Colonic mucosa (tissue), 4 donors: ENCODE results near the gene FAM98C. TPM values are rescaled to one million over a fixed set of nuclear protein-coding genes. Genes with fewer than 3 reads are reported as not detected.
"Not testable (repeated sequence)": the region's sequence is repeated elsewhere in the genome, so short reads cannot be mapped to it uniquely, and the experiment has no call there.

Experiments used
- DNase-seq: peaks from one replicate; pipeline ENCODE4 v3.0.0-alpha.2; 2020
- H3K27ac ChIP-seq: fragments of 200-600 bp; one replicate; pipeline ENCODE4 v1.8.0; 2021
- H3K27me3 ChIP-seq: fragments of 200-600 bp; one replicate; pipeline ENCODE4 v1.8.0; 2021
- H3K36me3 ChIP-seq: fragments of 200-600 bp; one replicate; pipeline ENCODE4 v1.8.0; 2021
- H3K4me1 ChIP-seq: fragments of 200-600 bp; one replicate; pipeline ENCODE4 v1.8.0; 2021; ENCODE audit warnings: mild to moderate bottlenecking
- H3K4me3 ChIP-seq: fragments of 200-600 bp; one replicate; pipeline ENCODE4 v1.8.0; 2021
- H3K9ac ChIP-seq, 2 donors: one replicate each; pipeline ENCODE4 v1.7.0; 2013; ENCODE audit warnings: control low read depth in 2 of 2, low read depth in 2 of 2, low read length in 2 of 2
- H3K9me3 ChIP-seq: fragments of 200-600 bp; one replicate; pipeline ENCODE4 v1.8.0; 2021
- CTCF ChIP-seq: fragments of 200-600 bp; IDR thresholded peaks from one replicate; pipeline ENCODE4 v1.8.0; 2022; ENCODE audit warnings: antibody characterized with exemption, mild to moderate bottlenecking
- intact Hi-C: fragments of 100-400 bp; cut with DNase I; formaldehyde crosslinking; loops from one replicate; pipeline ENCODE4 v1.14.1; 2022
- total RNA-seq, 2 donors: library from RNA; stranded (reverse); fragmentation: NEBNext Ultra II Directional in 1 of 2; extraction: Animal tissue kit (Norgen Biotek cat#: 25700) in 1 of 2; gene quantifications; one replicate each; pipeline ENCODE4 v1.2.1, GENCODE V29; 2021
- donor health status: healthy.
- donor health status: DM: no; HTN: no; CAD: no.
- donor health status: DM: no; HTN: no; CAD: no.

Gene FAM98C
- total RNA-seq, 2 donors from 2014 or later: 31.4 to 35.4 TPM

- Histone ChIP-seq H3K27ac (no peak overlapping the region), H3K4me3 (no peak overlapping the region), H3K9me3 (no peaks in the 10 kb centered on the region), H3K4me1 (no peaks in the 10 kb centered on the region), H3K27me3 (no peaks in the 10 kb centered on the region), H3K9ac (no peak overlapping the region), H3K36me3 (no peaks in the 10 kb centered on the region)
- intact Hi-C loops: no loop called here
- no peak for DNase-seq
- TF ChIP-seq CTCF: no peak
Measured at GRCh38 chr19:38422438-38422837, 19.5 kb downstream of the FAM98C start.

GRCh38 chr19:38424272-38424671 lies 21.4 kb downstream of the FAM98C start:
- H3K9me3 ChIP-seq: no peaks in the 10 kb centered on the region
- H3K4me1 ChIP-seq: no peaks in the 10 kb centered on the region
- H3K4me3 ChIP-seq: no peak overlapping the region
- no peaks in the 10 kb centered on the region for H3K36me3 ChIP-seq
- TF ChIP-seq CTCF: no peak
- no peak overlapping the region for H3K9ac ChIP-seq
- no peak overlapping the region for H3K27ac ChIP-seq
- no peaks in the 10 kb centered on the region for H3K27me3 ChIP-seq
- intact Hi-C loops: no loop called here
- DNase-seq: no peak

- TF ChIP-seq CTCF: no peak
- Histone ChIP-seq H3K36me3 (no peaks in the 10 kb centered on the region), H3K27me3 (no peaks in the 10 kb centered on the region), H3K9me3 (no peaks in the 10 kb centered on the region), H3K4me3 (peak overlapping the region; percentile 5), H3K9ac (peak overlapping the region in 1 of 2 donors; percentile 35), H3K27ac (no peak overlapping the region), H3K4me1 (no peaks in the 10 kb centered on the region)
- intact Hi-C loops: no loop called here
- no peak for DNase-seq
Measured at GRCh38 chr19:38425222-38425809, 22.4 kb downstream of the FAM98C start.

GRCh38 chr19:38425810-38426466 lies 23.0 kb downstream of the FAM98C start, which contains the start of gene RASGRP4:
RASGRP4 (minus strand) TSS chr19:38426219; CDS start chr19:38426091, 128 bp downstream.
- DNase-seq: peak; percentile 32
- H3K4me3 ChIP-seq: peak within 1 kb of the TSS; percentile 5
- no peaks in the 10 kb centered on the region for H3K4me1 ChIP-seq
- H3K36me3 ChIP-seq: no peaks in the 10 kb centered on the region
- H3K27ac ChIP-seq: no peak within 1 kb of the TSS
- intact Hi-C loops: no loop called here
- no peaks in the 10 kb centered on the region for H3K27me3 ChIP-seq
- H3K9ac ChIP-seq: peak within 1 kb of the TSS in 1 of 2 donors; percentile 35
- no peak for TF ChIP-seq CTCF
- H3K9me3 ChIP-seq: no peaks in the 10 kb centered on the region

GRCh38 chr19:38427035-38427677 lies 24.3 kb downstream of the FAM98C start:
- H3K27me3 ChIP-seq, intact Hi-C loops, H3K36me3 ChIP-seq, DNase-seq, H3K9me3 ChIP-seq, H3K4me1 ChIP-seq, H3K4me3 ChIP-seq, H3K9ac ChIP-seq, H3K27ac ChIP-seq: not testable (repeated sequence)
